ENCODE measurements around the gene FA2H.
"Not testable (repeated sequence)": the region's sequence is repeated elsewhere in the genome, so short reads cannot be mapped to it uniquely, and the experiment has no call there.

The FA2H gene

GRCh38 chr16:74774223-74775139 is at the start of gene FA2H:
TSS of gene FA2H (minus strand) at chr16:74774820. CDS start at chr16:74774755, 65 bp downstream.
- DNase-seq (ENCODE audit: low read depth): peak; percentile 35

DNA sequence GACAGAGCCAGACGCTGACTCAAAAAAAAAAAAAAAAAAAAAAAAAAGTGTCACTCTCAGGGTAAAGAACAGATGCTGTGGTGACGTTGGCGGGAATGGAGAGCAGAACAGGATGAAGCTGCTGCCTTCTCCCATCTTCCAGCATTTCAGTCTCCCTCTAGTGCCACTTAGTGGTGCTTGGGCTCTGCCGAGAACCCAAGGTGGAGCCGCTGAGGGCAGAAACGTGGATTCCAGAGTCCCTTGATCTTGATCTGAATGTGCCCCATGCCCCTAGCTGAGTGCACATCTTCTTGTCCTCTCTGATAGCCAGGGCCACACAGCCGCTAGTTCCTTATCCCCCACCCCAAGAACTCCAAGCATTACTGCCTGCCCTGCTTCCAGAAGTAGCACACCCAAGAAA is 43.2 kb upstream of the FA2H start:
- DNase-seq (ENCODE audit: low read depth): no peak

- peak; percentile 59 for DNase-seq (ENCODE audit: low read depth)
Observed at GRCh38 chr16:74813109-74813641, 38.6 kb upstream of the FA2H start.

- DNase-seq (ENCODE audit: low read depth): no peak
Observed at GRCh38 chr16:74811911-74812310, 37.3 kb upstream of the FA2H start.

DNA sequence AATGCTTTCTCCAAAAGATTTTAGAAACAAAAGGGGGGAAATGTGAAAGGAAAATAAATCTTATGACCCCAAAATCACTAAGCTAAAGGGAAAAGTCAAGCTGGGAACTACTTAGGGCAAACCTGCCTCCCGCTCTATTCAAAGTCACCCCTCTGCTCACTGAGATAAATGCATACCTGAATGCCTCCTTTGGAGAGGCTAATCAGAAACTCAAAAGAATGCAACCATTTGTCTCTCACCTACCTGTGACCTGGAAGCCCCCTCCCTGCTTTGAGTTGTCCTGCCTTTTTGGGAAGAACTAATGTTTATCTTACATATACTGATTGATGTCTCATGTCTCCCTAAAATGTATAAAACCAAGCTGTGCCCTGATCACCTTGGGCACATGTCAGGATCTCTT is 36.6 kb upstream of the FA2H start:
- not testable (repeated sequence) for DNase-seq (ENCODE audit: low read depth)

GRCh38 chr16:74807052-74807646 is 32.5 kb upstream of the FA2H start:
- no peak for DNase-seq (ENCODE audit: low read depth)

DNA sequence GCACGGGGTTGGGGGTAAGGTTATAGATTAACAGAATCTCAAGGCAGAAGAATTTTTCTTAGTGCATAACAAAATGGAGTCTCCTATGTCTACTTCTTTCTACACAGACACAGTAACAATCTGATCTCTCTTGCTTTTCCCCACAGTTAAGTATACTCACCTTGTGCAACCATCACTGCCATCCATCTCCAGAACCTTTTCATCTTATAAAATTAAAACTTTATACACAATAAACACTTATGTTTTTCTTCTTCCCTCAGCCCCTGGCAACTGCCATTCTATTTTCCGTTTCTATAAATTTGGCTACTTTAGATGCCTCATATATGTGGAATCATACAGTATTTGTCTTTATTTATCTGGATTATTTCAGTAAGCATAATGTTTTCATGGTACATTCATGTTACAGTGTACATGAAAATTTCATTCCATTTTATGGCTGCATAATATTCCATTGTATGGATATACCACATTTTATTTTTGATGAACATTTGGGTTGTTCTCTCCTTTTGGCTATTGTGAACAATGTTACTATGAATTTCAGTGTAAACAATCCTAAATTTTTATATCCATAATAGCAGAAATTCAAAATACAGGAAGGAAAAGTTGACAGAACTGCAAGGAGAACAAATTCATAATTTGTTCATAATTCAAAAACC is 25.7 kb upstream of the FA2H start:
- DNase-seq (ENCODE audit: low read depth): no peak

GRCh38 chr16:74797414-74797813 is 22.8 kb upstream of the FA2H start:
- DNase-seq (ENCODE audit: low read depth): no peak

GRCh38 chr16:74795104-74795503 is 20.5 kb upstream of the FA2H start:
- DNase-seq (ENCODE audit: low read depth): no peak

GRCh38 chr16:74794668-74795067 is 20.0 kb upstream of the FA2H start:
- DNase-seq (ENCODE audit: low read depth): no peak

- DNase-seq (ENCODE audit: low read depth): no peak
Observed at GRCh38 chr16:74793571-74793970, 19.0 kb upstream of the FA2H start.

DNA sequence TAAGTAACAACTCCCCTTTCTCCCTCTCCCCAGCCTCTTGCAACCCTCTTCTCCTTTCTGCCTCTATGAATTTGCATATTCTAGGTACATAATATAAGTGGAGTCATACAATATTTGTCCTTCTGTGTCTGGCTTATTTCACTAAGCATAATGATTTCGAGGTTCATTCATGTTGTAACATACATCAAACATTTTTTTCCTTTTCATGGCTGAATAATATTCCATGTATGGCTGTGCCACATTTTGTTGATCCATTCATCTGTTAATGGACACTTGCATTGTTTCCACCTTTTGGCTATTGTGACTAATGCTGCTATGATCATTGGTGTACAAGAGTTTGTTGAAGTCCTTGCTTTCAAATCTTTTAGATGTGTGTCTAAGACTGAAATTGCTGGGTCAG is 17.6 kb upstream of the FA2H start:
- DNase-seq (ENCODE audit: low read depth): no peak

GRCh38 chr16:74791749-74792148 is 17.1 kb upstream of the FA2H start:
- not testable (repeated sequence) for DNase-seq (ENCODE audit: low read depth)

GRCh38 chr16:74788108-74788507 is 13.5 kb upstream of the FA2H start:
- no peak for DNase-seq (ENCODE audit: low read depth)

GRCh38 chr16:74785031-74785430 is 10.4 kb upstream of the FA2H start:
- DNase-seq (ENCODE audit: low read depth): no peak

GRCh38 chr16:74778646-74779045 is 4.0 kb upstream of the FA2H start:
- DNase-seq (ENCODE audit: low read depth): no peak

GRCh38 chr16:74776926-74777325 is 2.3 kb upstream of the FA2H start:
- no peak for DNase-seq (ENCODE audit: low read depth)

GRCh38 chr16:74775255-74775654 is 635 bp upstream of the FA2H start:
- no peak for DNase-seq (ENCODE audit: low read depth)

DNA sequence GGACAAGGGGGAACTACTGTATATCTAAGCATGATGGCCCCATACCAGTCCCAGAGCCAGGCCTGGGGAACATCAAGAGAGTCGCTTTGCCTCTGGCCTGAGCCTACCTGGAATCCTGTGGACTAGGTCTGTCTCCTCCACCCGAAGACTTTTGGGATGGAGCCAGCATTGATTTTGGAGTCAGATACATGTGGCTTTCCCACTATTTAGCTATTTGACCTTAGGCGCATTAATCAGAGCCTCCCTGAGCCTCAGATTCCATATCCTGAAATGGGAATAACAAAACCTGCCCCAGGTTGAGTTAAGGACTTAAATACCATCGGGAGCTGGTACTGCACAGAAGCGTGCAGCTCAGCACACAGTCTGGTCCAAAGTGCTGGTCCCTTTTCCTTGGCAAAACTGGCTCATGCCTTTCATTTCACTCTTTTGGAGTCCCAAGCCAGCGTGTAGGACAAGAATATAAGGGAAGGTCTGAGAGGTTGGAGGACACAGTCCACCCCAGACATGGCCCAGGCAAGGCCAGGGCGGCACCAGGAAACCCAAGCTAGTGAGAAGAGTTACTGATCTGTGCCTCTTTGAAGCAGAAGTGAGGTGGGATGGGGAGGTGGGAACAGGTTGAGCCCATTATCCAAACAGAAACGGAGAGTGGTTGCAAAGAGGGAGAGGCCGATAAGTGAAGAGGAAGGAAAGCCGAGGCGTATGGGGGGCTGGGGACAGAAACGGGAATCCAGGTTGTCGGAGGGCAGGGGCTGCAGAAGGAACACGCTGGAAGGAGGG is 986 bp downstream of the FA2H start:
- DNase-seq (ENCODE audit: low read depth): no peak

- no peak for DNase-seq (ENCODE audit: low read depth)
Observed at GRCh38 chr16:74771656-74772315, 2.8 kb downstream of the FA2H start.

DNA sequence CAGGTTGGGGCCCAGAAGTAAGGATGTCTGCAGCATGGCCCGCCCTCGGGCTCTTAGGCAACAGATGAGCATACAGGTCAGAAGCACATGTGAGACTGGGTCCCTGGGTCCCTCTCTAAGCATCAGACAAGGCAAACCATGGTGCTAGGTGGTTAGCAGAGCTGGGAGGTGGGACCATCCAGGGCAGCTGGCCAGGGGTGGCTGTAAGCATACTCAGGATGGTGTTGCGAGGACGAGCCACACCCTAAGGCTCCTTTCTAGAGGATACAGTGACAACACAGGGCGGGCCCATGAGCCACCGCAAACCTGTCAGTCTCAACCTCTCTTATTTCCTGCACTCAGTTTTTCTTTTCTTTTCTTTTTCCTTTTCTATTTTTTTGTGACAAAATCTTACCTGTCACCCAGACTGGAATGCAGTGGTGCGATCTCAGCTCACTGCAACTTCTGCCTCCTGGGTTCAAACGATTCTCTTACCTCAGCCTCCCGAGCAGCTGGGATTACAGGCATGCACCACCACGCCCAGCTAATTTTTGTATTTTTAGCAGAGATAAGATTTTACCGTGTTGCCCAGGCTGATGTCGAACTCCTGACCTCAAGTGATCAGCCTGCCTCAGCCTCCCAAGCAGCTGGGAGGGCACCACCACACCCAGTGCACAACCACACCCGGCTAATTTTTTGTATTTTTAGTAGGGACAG is 3.6 kb downstream of the FA2H start:
- no peak for DNase-seq (ENCODE audit: low read depth)

All from activated T-cell treated with anti-CD3 and anti-CD28 coated beads for 1 hour (primary cell).